Activated CD4-positive, alpha-beta T cell treated with anti-CD3 and anti-CD28 coated beads for 24 hours (primary cell): Measurements from ENCODE around the gene FITM1.
"Not testable (repeated sequence)": the region's sequence is repeated elsewhere in the genome, so short reads cannot be mapped to it uniquely, and the experiment has no call there.

ENCODE experiments used
- DNase-seq, 2 donors: peaks; one replicate each; pipeline ENCODE4 v3.0.0-alpha.2; 2020; ENCODE audit warnings: low read depth in 2 of 2

FITM1 gene

GRCh38 chr14:24098229-24098926 is 32.1 kb upstream of the FITM1 start:
- DNase-seq = no peak

DNA sequence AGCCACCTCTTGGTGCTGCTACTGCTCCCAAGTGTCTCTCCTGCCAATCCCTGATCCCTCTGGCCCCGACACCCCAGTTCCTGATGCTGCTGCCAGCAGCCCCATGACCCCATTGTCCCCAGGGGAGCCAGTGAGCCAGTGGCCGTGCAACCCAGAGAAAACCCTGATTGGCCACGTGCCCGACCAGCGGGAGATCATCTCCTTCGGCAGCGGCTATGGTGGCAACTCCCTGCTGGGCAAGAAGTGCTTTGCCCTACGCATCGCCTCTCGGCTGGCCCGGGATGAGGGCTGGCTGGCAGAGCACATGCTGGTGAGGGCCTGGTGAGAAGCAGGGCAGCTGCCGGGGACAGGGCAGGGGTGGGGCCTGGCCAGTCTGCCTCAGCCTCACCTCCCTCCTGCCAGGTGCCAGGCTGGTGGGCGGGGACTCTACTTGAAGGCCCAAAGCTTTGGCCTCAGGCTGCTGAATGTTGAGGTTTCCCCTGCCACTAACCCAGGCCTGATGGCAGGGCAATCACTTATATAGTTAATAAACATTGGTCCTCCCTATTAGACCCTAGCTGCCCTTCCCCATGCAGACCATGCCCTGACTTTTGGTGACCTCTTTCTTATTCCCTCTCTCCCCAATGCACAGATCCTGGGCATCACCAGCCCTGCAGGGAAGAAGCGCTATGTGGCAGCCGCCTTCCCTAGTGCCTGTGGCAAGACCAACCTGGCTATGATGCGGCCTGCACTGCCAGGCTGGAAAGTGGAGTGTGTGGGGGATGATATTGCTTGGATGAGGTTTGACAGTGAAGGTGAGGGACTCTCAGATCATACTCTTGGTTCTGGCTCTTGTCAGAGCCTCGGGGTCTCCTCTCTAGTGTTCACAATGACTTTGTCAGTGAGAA is 31.3 kb upstream of the FITM1 start:
- no peak for DNase-seq

- no peak for DNase-seq
These were observed 30.1 kb upstream of the FITM1 start for GRCh38 chr14:24100197-24100981.

GRCh38 chr14:24100982-24101494 is 29.4 kb upstream of the FITM1 start:
- no peak for DNase-seq

DNA sequence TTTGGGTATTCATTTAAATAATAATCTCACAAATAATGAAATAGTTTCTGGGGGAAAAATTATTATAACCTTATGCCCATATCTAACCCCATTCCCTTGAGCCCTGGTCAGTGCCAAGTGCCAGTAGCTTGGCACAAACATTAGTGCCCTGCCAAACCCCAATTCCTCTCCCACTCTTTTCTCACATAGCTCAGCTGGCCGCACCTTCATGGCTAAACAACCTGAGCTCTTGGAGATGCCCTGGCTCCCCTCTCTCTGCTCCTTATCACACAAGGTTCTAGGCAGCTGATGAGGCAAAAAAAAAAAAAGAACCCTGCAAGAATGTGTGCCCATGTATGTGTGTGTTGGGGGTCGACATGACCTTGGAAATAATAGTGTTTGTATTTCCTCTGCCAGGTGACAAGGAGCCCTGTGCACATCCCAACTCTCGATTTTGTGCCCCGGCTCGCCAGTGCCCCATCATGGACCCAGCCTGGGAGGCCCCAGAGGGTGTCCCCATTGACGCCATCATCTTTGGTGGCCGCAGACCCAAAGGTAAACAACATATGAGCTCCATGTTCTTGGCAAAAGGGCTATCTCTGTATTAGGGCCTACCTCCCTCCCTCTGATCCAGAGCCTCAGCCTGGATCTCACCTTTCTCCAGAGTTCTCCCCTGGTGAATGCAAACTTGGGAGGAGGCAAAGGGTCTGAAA is 28.0 kb upstream of the FITM1 start:
- no peak for DNase-seq

- DNase-seq = no peak
These were observed 27.0 kb upstream of the FITM1 start for GRCh38 chr14:24103451-24103850.

DNA sequence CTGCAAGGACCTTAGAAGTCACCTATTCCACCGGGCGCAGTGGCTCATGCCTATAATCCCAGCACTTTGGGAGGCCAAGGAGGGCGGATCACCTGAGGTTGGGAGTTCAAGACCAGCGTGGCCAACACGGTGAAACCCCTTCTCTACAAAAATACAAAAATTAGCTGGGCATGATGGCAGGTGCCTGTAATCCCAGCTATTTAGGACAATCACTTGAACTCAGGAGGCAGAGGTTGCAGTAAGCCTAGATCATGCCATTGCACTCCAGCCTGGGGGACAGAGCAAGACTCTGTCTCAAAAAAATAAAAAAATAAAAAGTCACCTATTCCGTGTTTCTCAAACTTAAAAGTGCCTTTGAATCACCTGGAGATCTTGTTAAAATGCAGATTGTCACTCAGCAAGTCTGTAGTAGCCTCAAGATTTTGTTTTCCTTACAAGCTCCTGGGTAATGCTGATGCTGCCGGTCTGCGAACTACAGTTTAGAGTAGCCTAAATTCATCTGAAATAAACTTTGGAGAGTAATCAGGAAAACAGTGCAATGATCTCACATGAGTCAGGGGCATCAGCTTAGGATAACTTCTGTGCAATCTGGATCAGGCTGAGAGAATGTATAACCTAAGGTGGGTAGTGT is 24.7 kb upstream of the FITM1 start:
- DNase-seq = not testable (repeated sequence)

- DNase-seq = no peak
These were observed 23.7 kb upstream of the FITM1 start for GRCh38 chr14:24106672-24107271.

GRCh38 chr14:24108336-24108874 is 22.1 kb upstream of the FITM1 start:
- no peak for DNase-seq

DNA sequence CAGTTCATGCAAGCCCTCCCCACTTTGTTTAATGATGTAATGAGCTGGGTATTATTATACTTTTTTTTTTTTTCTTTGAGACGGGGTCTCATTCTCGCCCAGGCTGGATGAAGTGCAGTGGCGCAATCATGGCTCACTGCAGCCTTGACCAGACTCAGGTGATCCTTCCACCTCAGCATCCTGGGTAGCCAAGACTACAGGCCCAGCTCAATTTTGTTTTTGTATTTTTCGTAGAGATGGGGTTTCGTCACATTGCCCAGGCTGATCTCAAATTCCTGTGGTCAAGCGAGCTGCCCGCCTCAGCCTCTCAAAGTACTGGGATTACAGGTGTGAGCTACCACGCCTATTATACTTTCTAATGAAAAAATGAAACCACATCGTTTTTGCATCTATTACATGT is 20.4 kb upstream of the FITM1 start:
- DNase-seq = no peak

DNA sequence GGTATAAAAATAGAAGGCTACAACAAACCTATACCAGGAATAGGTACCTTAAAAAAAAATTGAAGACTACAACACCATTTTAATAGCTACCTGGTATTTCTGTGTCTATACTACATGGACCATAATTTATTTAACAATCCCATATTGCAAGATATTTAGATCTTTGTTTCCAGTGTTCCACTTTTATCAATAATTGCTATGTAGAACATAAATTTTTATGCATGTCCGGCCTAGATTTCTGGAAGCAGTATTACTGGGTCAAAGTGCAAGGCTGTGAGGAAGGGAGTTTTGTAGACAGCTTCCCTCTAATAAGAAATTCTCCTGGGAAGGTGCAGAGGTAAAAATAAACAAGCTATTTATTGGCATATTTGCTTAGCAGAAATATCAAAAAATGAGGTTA is 19.9 kb upstream of the FITM1 start:
- DNase-seq = no peak

DNA sequence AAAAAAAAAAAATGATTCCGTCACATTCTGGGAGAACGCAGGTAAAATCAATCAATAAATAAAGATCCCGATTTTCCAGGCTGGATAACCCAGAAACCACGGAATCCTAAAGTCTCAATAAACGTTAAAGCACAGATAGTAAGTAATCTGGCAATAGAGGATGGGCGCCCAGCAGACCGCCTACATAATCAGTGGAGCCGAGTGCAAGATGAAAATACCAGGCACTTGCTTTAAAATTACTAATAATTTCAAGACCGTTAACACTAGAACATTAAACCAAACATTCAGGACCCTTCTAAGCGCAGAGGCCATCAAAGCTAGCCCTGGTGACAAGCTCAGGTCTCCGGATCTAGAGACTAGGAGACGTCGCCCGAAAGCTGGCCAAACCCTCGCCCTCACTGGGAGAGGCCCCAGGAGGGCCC is 17.1 kb upstream of the FITM1 start:
- DNase-seq = no peak

- peak; percentile 64 to 67 for DNase-seq
These were observed 16.5 kb upstream of the FITM1 start for GRCh38 chr14:24113801-24114531.

GRCh38 chr14:24114532-24115421 is 15.7 kb upstream of the FITM1 start, which contains the start of the genes DCAF11 and NRL:
TSS of gene DCAF11 (plus strand) at chr14:24114777. CDS start at chr14:24115595, 818 bp downstream.
TSS of gene NRL (minus strand) at chr14:24114949. CDS start at chr14:24082848, 32,101 bp downstream.
- DNase-seq = peak; percentile 96 to 97

GRCh38 chr14:24115422-24116127 is 14.9 kb upstream of the FITM1 start:
- DNase-seq = no peak

GRCh38 chr14:24116128-24116814 is 14.2 kb upstream of the FITM1 start:
- DNase-seq = no peak

- DNase-seq = no peak
These were observed 13.3 kb upstream of the FITM1 start for GRCh38 chr14:24117179-24117578.
